Naive thymus-derived CD4-positive, alpha-beta T cell (primary cell): Measurements from ENCODE around the gene TGFBRAP1. TPM values are rescaled to one million over a fixed set of nuclear protein-coding genes. Genes with fewer than 3 reads are reported as not detected.

Source experiments
- ATAC-seq: fragments of 150-1000 bp; cut with Tn5 transposase; 2 replicates; pipeline ENCODE4 v1.10.0; 2021; ENCODE audit warnings: mild to moderate bottlenecking, moderate library complexity
- CTCF ChIA-PET: fragments of 350-600 bp; sonication (Branson Sonifier 250); formaldehyde crosslinking; loops from one replicate; lab custom pipeline; 2021; ENCODE audit warnings: antibody characterized with exemption; lab: Charles Lee
- POLR2A ChIA-PET: fragments of 350-600 bp; sonication (Branson Sonifier 250); formaldehyde crosslinking; loops from one replicate; lab custom pipeline; 2021; ENCODE audit warnings: antibody characterized with exemption, inconsistent platforms; lab: Charles Lee
- DNase-seq, 9 donors: peaks; one replicate each; pipeline versions ENCODE4 v3.0.0 to v3.0.0-alpha.2; 2020 to 2022; ENCODE audit warnings: mixed read lengths in 1 of 9
- H3K27ac ChIP-seq: one replicate; pipeline ENCODE4 v1.7.0; 2013; ENCODE audit warnings: mild to moderate bottlenecking, low read depth, low read length, moderate library complexity
- H3K27me3 ChIP-seq, 2 donors: one replicate each; pipeline ENCODE4 v1.7.0; 2013; ENCODE audit warnings: low read length in 2 of 2, mild to moderate bottlenecking in 2 of 2, moderate library complexity in 2 of 2; ENCODE audit not compliant: control insufficient read depth in 2 of 2, insufficient read depth in 2 of 2
- H3K36me3 ChIP-seq, 3 experiments: 1 replicate in 2 of 3; 2 replicates in 1 of 3; pipeline ENCODE4 v1.7.0; 2013; ENCODE audit warnings: low read length in 3 of 3, mild to moderate bottlenecking in 3 of 3, moderate library complexity in 1 of 3; ENCODE audit not compliant: insufficient read depth in 3 of 3, control insufficient read depth in 2 of 3
- H3K4me1 ChIP-seq, 2 donors: one replicate each; pipeline ENCODE4 v1.7.0; 2013; ENCODE audit warnings: low read length in 2 of 2, mild to moderate bottlenecking in 2 of 2, moderate library complexity in 1 of 2; ENCODE audit not compliant: control insufficient read depth in 2 of 2, insufficient read depth in 2 of 2
- H3K4me3 ChIP-seq: 2 replicates; pipeline ENCODE4 v1.7.0; 2013; ENCODE audit warnings: mild to moderate bottlenecking, low read length
- H3K9me3 ChIP-seq, 3 experiments: 1 replicate in 2 of 3; 2 replicates in 1 of 3; pipeline ENCODE4 v1.7.0; 2013; ENCODE audit warnings: low read length in 3 of 3; ENCODE audit not compliant: control insufficient read depth in 2 of 3
- H3K27ac Mint-ChIP-seq, 9 donors: one replicate each; pipeline ENCODE4 v1.8.0; 2020 to 2022; ENCODE audit warnings: mixed read lengths in 9 of 9, mild to moderate bottlenecking in 8 of 9, moderate library complexity in 5 of 9, inconsistent platforms in 2 of 9
- H3K27me3 Mint-ChIP-seq, 5 donors: one replicate each; pipeline ENCODE4 v1.8.0; 2021 to 2022; ENCODE audit warnings: mixed read lengths in 5 of 5, mild to moderate bottlenecking in 1 of 5
- H3K36me3 Mint-ChIP-seq, 5 donors: one replicate each; pipeline ENCODE4 v1.8.0; 2020 to 2022; ENCODE audit warnings: mixed read lengths in 5 of 5, mild to moderate bottlenecking in 3 of 5, inconsistent platforms in 1 of 5
- H3K4me1 Mint-ChIP-seq, 7 donors: one replicate each; pipeline ENCODE4 v1.8.0; 2020 to 2022; ENCODE audit warnings: mixed read lengths in 7 of 7, mild to moderate bottlenecking in 3 of 7, inconsistent platforms in 1 of 7
- H3K4me3 Mint-ChIP-seq, 10 donors: one replicate each; pipeline ENCODE4 v1.8.0; 2020 to 2022; ENCODE audit warnings: mild to moderate bottlenecking in 10 of 10, mixed read lengths in 10 of 10, moderate library complexity in 6 of 10, inconsistent platforms in 2 of 10
- H3K9me3 Mint-ChIP-seq, 11 donors: one replicate each; pipeline ENCODE4 v1.8.0; 2020 to 2022; ENCODE audit warnings: mixed read lengths in 11 of 11, mild to moderate bottlenecking in 4 of 11, inconsistent platforms in 1 of 11, moderate library complexity in 1 of 11
- intact Hi-C, 2 donors: fragments of 100-400 bp; cut with micrococcal nuclease; formaldehyde crosslinking; loops; one replicate each; pipeline ENCODE4 v1.15.1; 2023
- polyA plus RNA-seq, 2 donors: library from polyadenylated mRNA; unstranded; fragments of 300-500 nt; fragmentation: Illumina TruSeq; gene quantifications; one replicate each; pipeline ENCODE4 v1.2.3, GENCODE V29; 2021
- total RNA-seq, 6 experiments: library from RNA in 5 of 6; stranded (reverse) in 5 of 6; gene quantifications; 1 replicate in 5 of 6; 2 replicates in 1 of 6; pipeline ENCODE4 v1.2.3 and lab custom pipeline; 2021 to 2026

The TGFBRAP1 gene
- total and polyA plus RNA-seq, 7 experiments from 2014 or later: 18.0 to 28.3 (median 21.6) TPM

DNA sequence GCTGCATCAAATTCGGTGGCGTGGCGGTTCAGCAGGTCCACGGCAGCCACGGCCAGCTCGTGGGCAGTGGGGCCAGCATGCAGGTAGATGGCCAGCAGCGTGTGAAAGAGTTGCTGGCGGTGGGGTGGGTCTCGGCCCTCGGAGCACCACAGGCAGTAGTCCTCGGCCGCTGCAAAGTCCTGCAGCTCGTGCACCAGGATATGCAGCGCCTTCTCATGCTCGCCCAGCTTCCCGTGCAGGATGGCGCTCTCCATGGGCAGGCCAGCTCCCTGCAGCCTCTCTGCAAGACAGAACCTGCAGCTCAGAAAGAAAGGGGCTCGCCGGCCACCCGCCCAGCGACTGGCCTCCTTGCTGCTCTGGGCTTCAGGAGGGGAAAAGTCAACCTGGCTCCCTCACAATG, 60.1 kb downstream of the TGFBRAP1 start:
- H3K36me3 Mint-ChIP-seq: peaks cover 3 to 83% (median 50%) of the 10 kb centered on the region in 5 donors

DNA sequence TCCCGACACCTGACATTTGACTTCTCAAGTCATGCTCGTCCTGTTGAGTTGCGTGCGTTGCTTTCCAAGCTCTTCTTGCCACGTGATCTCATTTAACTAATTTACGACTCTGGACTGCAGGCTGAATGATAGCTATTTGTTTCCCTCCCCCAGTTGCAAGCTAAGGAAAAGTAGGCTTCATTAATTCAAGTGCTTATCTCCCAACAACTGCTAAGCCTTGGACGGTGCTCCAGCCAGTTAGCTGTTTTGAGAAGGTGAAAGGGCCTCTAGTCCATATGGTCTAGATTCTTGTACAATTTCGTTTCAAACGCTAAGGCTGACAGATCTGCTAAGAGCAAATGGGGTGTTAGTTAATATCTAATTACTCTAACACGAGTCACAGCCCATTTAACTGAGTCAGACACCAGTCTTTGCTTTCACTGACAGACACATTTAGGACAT, 66.9 kb downstream of the TGFBRAP1 start:
- peak overlapping the region in 1 of 9 donors; percentile 56 for H3K27ac Mint-ChIP-seq
- ATAC-seq: no peak
- H3K36me3 Mint-ChIP-seq: peaks cover 0 to 42% (median 20%) of the 10 kb centered on the region in 5 donors

More for the DNA sequence above, 60.1 kb downstream of the TGFBRAP1 start:
- DNase-seq: no peak
- Histone ChIP-seq H3K36me3 (peaks cover 7 to 93% (median 23%) of the 10 kb centered on the region in 3 experiments), H3K4me1 (no peaks in the 10 kb centered on the region), H3K27me3 (no peaks in the 10 kb centered on the region), H3K9me3 (no peaks in the 10 kb centered on the region), H3K4me3 (no peak overlapping the region), H3K27ac (no peak overlapping the region)
- ChIA-PET CTCF (no interaction called here), POLR2A (no interaction called here)
- no peak overlapping the region for H3K27ac Mint-ChIP-seq
- intact Hi-C loops: no loop called here
- no peak overlapping the region for H3K4me3 Mint-ChIP-seq
- no peak for ATAC-seq
- no peaks in the 10 kb centered on the region for H3K4me1 Mint-ChIP-seq
- H3K27me3 Mint-ChIP-seq: no peaks in the 10 kb centered on the region
- H3K9me3 Mint-ChIP-seq: no peaks in the 10 kb centered on the region

GRCh38 chr2:105261061-105261460, 68.5 kb downstream of the TGFBRAP1 start:
- H3K4me1 Mint-ChIP-seq: peaks cover 0 to 2% (median 0%) of the 10 kb centered on the region in 7 donors
- peaks cover 0 to 27% (median 13%) of the 10 kb centered on the region in 5 donors for H3K36me3 Mint-ChIP-seq
- peaks cover 0 to 5% (median 3%) of the 10 kb centered on the region in 5 donors for H3K27me3 Mint-ChIP-seq
- POLR2A ChIA-PET: no interaction called here
- H3K27me3 ChIP-seq: no peaks in the 10 kb centered on the region
- CTCF ChIA-PET: no interaction called here
- no peaks in the 10 kb centered on the region for H3K9me3 ChIP-seq
- H3K4me1 ChIP-seq: no peaks in the 10 kb centered on the region
- intact Hi-C loops: no loop called here
- DNase-seq (no peak), ATAC-seq (no peak)
- no peak overlapping the region for H3K4me3 ChIP-seq
- no peak overlapping the region for H3K27ac ChIP-seq
- H3K4me3 Mint-ChIP-seq: no peak overlapping the region
- peaks cover 0 to 12% (median 0%) of the 10 kb centered on the region in 3 experiments for H3K36me3 ChIP-seq
- peak overlapping the region in 2 of 9 donors; percentile 16 to 28 for H3K27ac Mint-ChIP-seq
- H3K9me3 Mint-ChIP-seq: no peaks in the 10 kb centered on the region

More for the DNA sequence above, 66.9 kb downstream of the TGFBRAP1 start:
- CTCF ChIA-PET: no interaction called here
- H3K4me1 Mint-ChIP-seq: no peaks in the 10 kb centered on the region
- Histone ChIP-seq H3K4me1 (no peaks in the 10 kb centered on the region), H3K9me3 (no peaks in the 10 kb centered on the region), H3K27me3 (no peaks in the 10 kb centered on the region), H3K27ac (no peak overlapping the region), H3K4me3 (no peak overlapping the region), H3K36me3 (peaks cover 0 to 28% (median 3%) of the 10 kb centered on the region in 3 experiments)
- DNase-seq: no peak
- POLR2A ChIA-PET: no interaction called here
- H3K27me3 Mint-ChIP-seq: peaks cover 0 to 3% (median 0%) of the 10 kb centered on the region in 5 donors
- intact Hi-C loops: no loop called here
- no peaks in the 10 kb centered on the region for H3K9me3 Mint-ChIP-seq
- H3K4me3 Mint-ChIP-seq: no peak overlapping the region

DNA sequence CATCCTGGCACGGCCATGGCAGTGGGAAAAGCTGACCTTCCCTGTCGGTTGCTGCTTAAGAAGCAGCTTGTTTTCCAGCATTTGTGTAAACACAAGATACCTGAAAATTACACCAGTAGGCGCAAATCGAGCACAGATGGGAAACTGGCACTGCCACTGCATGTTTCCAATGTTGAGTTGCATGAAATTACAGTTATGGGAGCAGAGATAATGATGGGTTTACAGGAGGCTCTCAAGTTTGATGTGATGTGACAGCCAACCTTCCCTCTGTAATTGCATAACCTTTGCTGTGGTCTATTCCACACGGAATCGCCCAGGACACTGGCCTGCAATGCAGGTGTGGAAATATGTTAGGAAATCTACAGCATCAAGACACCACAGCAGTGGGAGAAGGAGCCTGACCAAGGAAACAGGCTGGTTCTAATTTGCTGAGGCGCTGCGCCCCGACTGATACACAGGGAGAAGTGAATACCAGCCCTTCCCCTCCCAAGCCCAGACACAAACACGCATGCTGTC, 70.6 kb downstream of the TGFBRAP1 start:
- Mint-ChIP-seq H3K27ac (no peak overlapping the region), H3K4me3 (no peak overlapping the region), H3K9me3 (no peaks in the 10 kb centered on the region), H3K27me3 (peaks cover 0 to 5% (median 3%) of the 10 kb centered on the region in 5 donors), H3K4me1 (peaks cover 0 to 2% (median 0%) of the 10 kb centered on the region in 7 donors), H3K36me3 (peaks cover 0 to 9% (median 4%) of the 10 kb centered on the region in 5 donors)
- Histone ChIP-seq H3K36me3 (no peaks in the 10 kb centered on the region), H3K4me3 (no peak overlapping the region), H3K9me3 (no peaks in the 10 kb centered on the region), H3K4me1 (no peaks in the 10 kb centered on the region), H3K27ac (no peak overlapping the region), H3K27me3 (no peaks in the 10 kb centered on the region)
- ChIA-PET CTCF (no interaction called here), POLR2A (no interaction called here)
- intact Hi-C loops: no loop called here
- DNase-seq (no peak), ATAC-seq (no peak)

- POLR2A ChIA-PET: no interaction called here
- H3K27me3 Mint-ChIP-seq: peaks cover 0 to 5% (median 3%) of the 10 kb centered on the region in 5 donors
- peaks cover 0 to 9% (median 4%) of the 10 kb centered on the region in 5 donors for H3K36me3 Mint-ChIP-seq
- Histone ChIP-seq H3K27me3 (no peaks in the 10 kb centered on the region), H3K9me3 (no peaks in the 10 kb centered on the region), H3K27ac (no peak overlapping the region), H3K4me3 (no peak overlapping the region), H3K36me3 (no peaks in the 10 kb centered on the region), H3K4me1 (no peaks in the 10 kb centered on the region)
- intact Hi-C loops: no loop called here
- CTCF ChIA-PET: no interaction called here
- H3K4me3 Mint-ChIP-seq: no peak overlapping the region
- H3K4me1 Mint-ChIP-seq: peaks cover 0 to 2% (median 0%) of the 10 kb centered on the region in 7 donors
- ATAC-seq (no peak), DNase-seq (no peak)
- H3K9me3 Mint-ChIP-seq: no peaks in the 10 kb centered on the region
- no peak overlapping the region for H3K27ac Mint-ChIP-seq
These were observed 71.6 kb downstream of the TGFBRAP1 start for GRCh38 chr2:105257981-105258380.

- no peaks in the 10 kb centered on the region for H3K9me3 ChIP-seq
- POLR2A ChIA-PET: no interaction called here
- H3K27me3 ChIP-seq: no peaks in the 10 kb centered on the region
- H3K4me1 Mint-ChIP-seq: peaks cover 0 to 2% (median 0%) of the 10 kb centered on the region in 7 donors
- no peak overlapping the region for H3K27ac Mint-ChIP-seq
- H3K4me3 Mint-ChIP-seq: no peak overlapping the region
- H3K27ac ChIP-seq: no peak overlapping the region
- ATAC-seq: no peak
- H3K4me1 ChIP-seq: no peaks in the 10 kb centered on the region
- no peak overlapping the region for H3K4me3 ChIP-seq
- H3K36me3 Mint-ChIP-seq: peaks cover 0 to 4% (median 0%) of the 10 kb centered on the region in 5 donors
- H3K36me3 ChIP-seq: no peaks in the 10 kb centered on the region
- no peak for DNase-seq
- peaks cover 0 to 8% (median 0%) of the 10 kb centered on the region in 11 donors for H3K9me3 Mint-ChIP-seq
- peaks cover 0 to 5% (median 3%) of the 10 kb centered on the region in 5 donors for H3K27me3 Mint-ChIP-seq
- CTCF ChIA-PET: interaction anchor here (0.7 kb wide), 1 partner anchor 10 kb away, joined by 3 read pairs; no protein-coding TSS in a partner anchor
- intact Hi-C loops: no loop called here
These were observed 73.0 kb downstream of the TGFBRAP1 start for GRCh38 chr2:105256431-105257047.
